Cerebellar cortex (tissue), 1 donor: Measurements from ENCODE around the gene ZNF655.

Experiments used
- DNase-seq: peaks from one replicate; pipeline ENCODE4 v3.0.0-alpha.2; 2015; ENCODE audit warnings: low spot score

ZNF655 gene

GRCh38 chr7:99606531-99606930, 48.1 kb downstream of the ZNF655 start:
- DNase-seq = no peak

- no peak for DNase-seq
These were observed 49.1 kb downstream of the ZNF655 start for GRCh38 chr7:99607548-99607947.

- no peak for DNase-seq
These were observed 56.1 kb downstream of the ZNF655 start for GRCh38 chr7:99614495-99614894.

GRCh38 chr7:99615989-99616358, 57.5 kb downstream of the ZNF655 start:
- no peak for DNase-seq

GRCh38 chr7:99616359-99617191, 58.1 kb downstream of the ZNF655 start, which contains the start of gene ZSCAN25:
ZSCAN25 (plus strand) TSS chr7:99616946; CDS start chr7:99619607, 2,661 bp downstream.
- DNase-seq = peak; percentile 94

GRCh38 chr7:99617192-99617781, 58.8 kb downstream of the ZNF655 start:
- no peak for DNase-seq

GRCh38 chr7:99618726-99619125, 60.3 kb downstream of the ZNF655 start:
- DNase-seq = no peak

GRCh38 chr7:99619571-99620130, 61.2 kb downstream of the ZNF655 start:
- DNase-seq = no peak

- DNase-seq = no peak
These were observed 62.8 kb downstream of the ZNF655 start for GRCh38 chr7:99621271-99621670.

GRCh38 chr7:99622596-99622995, 64.2 kb downstream of the ZNF655 start:
- DNase-seq = no peak

- DNase-seq = no peak
These were observed 64.8 kb downstream of the ZNF655 start for GRCh38 chr7:99623091-99623693.

GRCh38 chr7:99623702-99624447, 65.4 kb downstream of the ZNF655 start:
- DNase-seq = no peak

- DNase-seq = no peak
These were observed 66.0 kb downstream of the ZNF655 start for GRCh38 chr7:99624484-99624883.

- DNase-seq = no peak
These were observed 66.9 kb downstream of the ZNF655 start for GRCh38 chr7:99625321-99625720.

- DNase-seq = no peak
These were observed 67.5 kb downstream of the ZNF655 start for GRCh38 chr7:99625961-99626360.
